ENCODE results near the gene ETFRF1.

DNA sequence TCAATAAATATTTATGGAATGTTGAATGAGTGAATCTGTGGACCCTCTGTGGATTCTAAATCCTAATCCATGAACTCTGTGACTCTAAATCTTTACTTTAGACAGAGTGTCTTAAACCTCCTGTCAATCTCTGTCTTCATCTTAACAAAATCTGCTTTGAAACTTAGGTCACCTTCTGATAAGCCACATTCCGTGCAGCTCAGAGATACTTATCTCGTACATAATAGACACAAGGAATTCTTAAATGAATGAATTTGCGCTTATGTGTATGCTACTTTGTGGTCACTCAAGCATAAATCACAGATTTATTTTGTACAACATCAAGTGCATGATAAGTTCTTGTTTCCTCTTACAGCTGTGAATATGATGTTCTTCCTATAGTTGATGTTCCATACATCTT lies 57.9 kb downstream of the ETFRF1 start:
- TF ChIP-seq POLR2A (IDR thresholded peaks at IDR 0.05; ENCODE audit: low read length) (no peak), GATA1 (IDR thresholded peaks at IDR 0.05; ENCODE audit: low read depth, low read length) (no peak)

Measured in erythroblast (primary cell).